Endothelial cell of umbilical vein (primary cell): ENCODE measurements around the gene OCA2.

ENCODE experiments used
- EZH2 ChIP-seq: IDR thresholded peaks from 2 replicates; pipeline ENCODE4 v1.6.1; 2012; ENCODE audit warnings: borderline replicate concordance, low read depth, mild to moderate bottlenecking, moderate library complexity, low read length, inconsistent platforms; ENCODE audit not compliant: severe bottlenecking
- JUN ChIP-seq: IDR thresholded peaks from 2 replicates; pipeline ENCODE4 v1.6.1; 2011; ENCODE audit warnings: borderline replicate concordance, low read depth; ENCODE audit not compliant: insufficient read length, insufficient read depth
- POLR2A ChIP-seq: IDR thresholded peaks from 2 replicates; pipeline ENCODE4 v1.6.1; 2012; ENCODE audit warnings: low read depth, mild to moderate bottlenecking, control low read depth, low read length
- TF ChIP-seq, protein P1 (sequence below), 2 donors: IDR thresholded peaks; 1 replicate in 1 of 2; 2 replicates in 1 of 2; pipeline ENCODE4 v1.5.1; 2011; ENCODE audit warnings: low read length in 2 of 2, mild to moderate bottlenecking in 2 of 2, moderate library complexity in 2 of 2, control low read depth in 1 of 2, inconsistent platforms in 1 of 2, low read depth in 1 of 2; ENCODE audit not compliant: insufficient read depth in 1 of 2; ENCODE audit errors: extremely low read depth in 1 of 2

DNA sequence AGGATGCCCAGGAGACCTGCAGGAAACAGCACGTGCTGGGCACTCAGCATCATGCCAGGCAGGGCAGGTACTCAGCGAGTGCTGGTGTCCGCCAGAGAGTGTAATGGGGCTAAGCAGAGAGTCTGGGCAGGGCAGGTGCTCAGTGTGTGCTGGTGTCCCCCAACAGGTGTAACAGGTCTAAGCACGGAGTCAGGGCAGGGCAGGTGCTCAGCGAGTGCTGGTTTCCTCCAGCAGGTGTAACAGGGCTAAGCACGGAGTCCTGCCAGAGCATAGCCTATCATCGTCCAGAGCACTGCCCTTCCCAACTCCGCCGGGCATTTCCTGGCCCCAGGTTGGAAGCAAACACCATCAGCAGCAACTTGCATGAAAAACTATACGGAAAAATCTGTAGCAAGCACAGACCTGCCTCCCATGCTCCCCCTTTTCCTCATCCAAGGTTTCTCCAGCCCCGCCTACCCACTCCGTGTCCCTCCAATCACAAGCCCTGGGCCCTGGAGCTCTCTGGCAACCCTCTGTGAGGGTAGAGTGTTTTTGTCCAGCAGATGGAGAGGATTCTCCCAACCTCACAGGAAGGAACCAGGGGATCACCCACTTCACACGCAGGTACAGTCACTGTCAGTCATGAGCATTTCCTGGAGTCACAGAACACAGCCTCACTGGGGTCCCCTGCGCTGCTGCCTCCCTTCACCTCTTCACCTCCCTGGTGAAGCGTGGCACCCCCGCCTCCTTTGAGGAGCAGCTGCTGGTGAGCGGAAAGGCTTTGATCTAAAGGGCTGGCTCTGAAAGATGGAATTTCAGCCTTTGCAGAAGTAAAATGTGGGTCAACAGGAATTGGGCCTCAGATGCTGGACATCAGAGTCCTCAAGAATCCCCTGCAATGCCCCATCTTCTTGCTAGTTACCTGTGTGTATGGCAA is 302.5 kb downstream of the OCA2 start:
- TF ChIP-seq, protein P1, sequence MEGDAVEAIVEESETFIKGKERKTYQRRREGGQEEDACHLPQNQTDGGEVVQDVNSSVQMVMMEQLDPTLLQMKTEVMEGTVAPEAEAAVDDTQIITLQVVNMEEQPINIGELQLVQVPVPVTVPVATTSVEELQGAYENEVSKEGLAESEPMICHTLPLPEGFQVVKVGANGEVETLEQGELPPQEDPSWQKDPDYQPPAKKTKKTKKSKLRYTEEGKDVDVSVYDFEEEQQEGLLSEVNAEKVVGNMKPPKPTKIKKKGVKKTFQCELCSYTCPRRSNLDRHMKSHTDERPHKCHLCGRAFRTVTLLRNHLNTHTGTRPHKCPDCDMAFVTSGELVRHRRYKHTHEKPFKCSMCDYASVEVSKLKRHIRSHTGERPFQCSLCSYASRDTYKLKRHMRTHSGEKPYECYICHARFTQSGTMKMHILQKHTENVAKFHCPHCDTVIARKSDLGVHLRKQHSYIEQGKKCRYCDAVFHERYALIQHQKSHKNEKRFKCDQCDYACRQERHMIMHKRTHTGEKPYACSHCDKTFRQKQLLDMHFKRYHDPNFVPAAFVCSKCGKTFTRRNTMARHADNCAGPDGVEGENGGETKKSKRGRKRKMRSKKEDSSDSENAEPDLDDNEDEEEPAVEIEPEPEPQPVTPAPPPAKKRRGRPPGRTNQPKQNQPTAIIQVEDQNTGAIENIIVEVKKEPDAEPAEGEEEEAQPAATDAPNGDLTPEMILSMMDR (IDR thresholded peaks at IDR 0.05; ENCODE audit: extremely low read depth in 1 of 2, insufficient read depth in 1 of 2, low read depth in 1 of 2, low read length in 2 of 2), result no peak
- TF ChIP-seq POLR2A (no peak), EZH2 (no peak), JUN (no peak)
